ENCODE data around the gene ZNF234. TPM values are rescaled to one million over a fixed set of nuclear protein-coding genes. Genes with fewer than 3 reads are reported as not detected.

The ZNF234 gene
- 14.8 and 15.9 TPM in 2 replicates for total RNA-seq

- Histone ChIP-seq H3K9me3 (ENCODE audit: low read depth, low read length) (no peaks in the 10 kb centered on the region), H3K4me1 (ENCODE audit: insufficient read depth, low read length) (peaks cover 9% of the 10 kb centered on the region), H3K27ac (ENCODE audit: low read depth, low read length) (peak within 1 kb of the TSS; percentile 73), H3K79me2 (ENCODE audit: insufficient read depth, low read length) (peaks cover 12% of the 10 kb centered on the region), H3K4me3 (ENCODE audit: insufficient read depth, low read length) (peak within 1 kb of the TSS; percentile 92), H3K4me2 (ENCODE audit: insufficient read depth, low read length) (peak within 1 kb of the TSS; percentile 97), H3K27me3 (ENCODE audit: insufficient read depth, low read length) (no peaks in the 10 kb centered on the region), H2AFZ (ENCODE audit: low read length) (peak within 1 kb of the TSS; percentile 100), H4K20me1 (ENCODE audit: insufficient read depth, low read length) (no peaks in the 10 kb centered on the region), H3K36me3 (ENCODE audit: insufficient read depth, low read length) (peaks cover 18% of the 10 kb centered on the region)
- no peak for TF ChIP-seq CTCF (IDR thresholded peaks at IDR 0.05; ENCODE audit: extremely low read depth, low read depth, low read length)
- peak; percentile 90 for DNase-seq (ENCODE audit: insufficient read length, low spot score, missing footprints)
These were observed at the start of gene ZNF234 for GRCh38 chr19:44141191-44142058. TSS of gene ZNF234 (plus strand) at chr19:44141554. CDS start at chr19:44144633, 3,079 bp downstream.

DNA sequence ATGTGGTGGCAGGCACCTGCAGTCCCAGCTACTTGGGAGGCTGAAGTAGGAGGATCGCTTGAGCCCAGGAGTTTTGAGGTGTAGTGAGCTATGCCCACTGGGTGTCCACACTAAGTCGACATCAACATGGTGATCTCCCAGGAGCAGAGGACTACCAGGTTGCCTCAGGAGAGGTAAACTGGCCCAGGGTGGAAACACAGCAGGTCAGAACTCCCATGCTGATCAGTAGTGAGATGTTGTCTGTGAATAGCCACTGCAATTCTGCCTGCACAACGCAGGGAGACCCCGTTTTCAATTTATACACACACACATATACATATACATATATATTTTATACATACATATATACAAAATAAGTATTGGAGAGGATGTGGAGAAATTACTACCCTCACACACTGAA, 49.2 kb upstream of the ZNF234 start:
- no peak overlapping the region for H2AFZ ChIP-seq (ENCODE audit: low read length)
- no peaks in the 10 kb centered on the region for H3K9me3 ChIP-seq (ENCODE audit: low read depth, low read length)
- H3K27me3 ChIP-seq (ENCODE audit: insufficient read depth, low read length) = no peaks in the 10 kb centered on the region
- H3K27ac ChIP-seq (ENCODE audit: low read depth, low read length) = no peak overlapping the region
- TF ChIP-seq CTCF (IDR thresholded peaks at IDR 0.05; ENCODE audit: extremely low read depth, low read depth, low read length) = no peak
- H3K36me3 ChIP-seq (ENCODE audit: insufficient read depth, low read length) = no peaks in the 10 kb centered on the region
- no peak overlapping the region for H3K4me3 ChIP-seq (ENCODE audit: insufficient read depth, low read length)
- no peak for DNase-seq (ENCODE audit: insufficient read length, low spot score, missing footprints)
- H4K20me1 ChIP-seq (ENCODE audit: insufficient read depth, low read length) = no peaks in the 10 kb centered on the region
- H3K4me1 ChIP-seq (ENCODE audit: insufficient read depth, low read length) = peaks cover 3% of the 10 kb centered on the region
- H3K79me2 ChIP-seq (ENCODE audit: insufficient read depth, low read length) = peaks cover 21% of the 10 kb centered on the region
- no peak overlapping the region for H3K4me2 ChIP-seq (ENCODE audit: insufficient read depth, low read length)

DNA sequence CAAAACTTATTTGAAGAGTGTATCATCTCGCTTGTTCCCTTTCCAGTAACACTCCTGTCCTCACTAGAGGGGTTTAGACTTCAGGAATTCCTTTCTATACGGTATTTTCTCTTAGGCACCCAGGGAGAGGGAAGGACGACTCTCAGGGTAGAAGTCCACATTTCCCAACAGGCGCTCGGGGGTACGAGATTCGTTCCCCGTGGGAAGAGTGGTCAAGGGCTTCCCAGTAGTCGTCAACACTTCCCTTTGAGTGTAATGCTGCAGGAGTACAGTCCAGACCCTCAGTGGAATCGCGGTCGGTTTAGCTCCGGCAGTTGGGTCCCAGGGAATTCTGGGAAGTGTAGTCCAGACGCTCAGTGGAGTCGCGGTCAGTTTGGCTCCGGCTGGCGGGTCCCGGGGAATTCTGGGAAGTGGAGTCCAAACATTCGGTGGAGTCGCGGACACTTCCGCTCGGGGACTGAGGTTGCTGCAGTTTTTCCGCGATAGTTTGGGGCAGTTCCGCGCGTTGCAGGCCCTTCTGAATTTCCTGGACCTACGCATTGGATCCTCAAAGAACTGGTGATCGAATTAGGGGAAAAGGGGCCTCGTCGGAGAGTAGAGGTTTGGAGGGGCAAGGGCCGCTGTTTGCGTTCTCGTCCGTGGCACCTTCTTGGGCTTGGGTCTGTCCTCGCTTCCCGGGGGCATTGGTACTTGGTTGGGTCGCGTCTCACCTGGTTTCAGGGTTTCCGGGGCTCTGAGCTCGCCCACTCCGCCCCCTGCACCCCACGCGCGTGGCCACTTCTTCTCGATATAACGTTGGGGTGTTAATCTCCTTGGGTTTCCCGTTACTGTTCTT, 47.2 kb upstream of the ZNF234 start, which contains the start of gene ZNF224:
ZNF224 (plus strand) TSS at position 431 of the 835 bp plus-strand sequence. CDS start 3,513 bp downstream, outside the sequence.
- H3K36me3 ChIP-seq (ENCODE audit: insufficient read depth, low read length) = peaks cover 8% of the 10 kb centered on the region
- peak within 1 kb of the TSS; percentile 100 for H2AFZ ChIP-seq (ENCODE audit: low read length)
- no peaks in the 10 kb centered on the region for H3K9me3 ChIP-seq (ENCODE audit: low read depth, low read length)
- peak within 1 kb of the TSS; percentile 99 for H3K4me2 ChIP-seq (ENCODE audit: insufficient read depth, low read length)
- TF ChIP-seq CTCF (IDR thresholded peaks at IDR 0.05; ENCODE audit: extremely low read depth, low read depth, low read length) = no peak
- H3K4me3 ChIP-seq (ENCODE audit: insufficient read depth, low read length) = peak within 1 kb of the TSS; percentile 98
- H4K20me1 ChIP-seq (ENCODE audit: insufficient read depth, low read length) = no peaks in the 10 kb centered on the region
- peaks cover 3% of the 10 kb centered on the region for H3K4me1 ChIP-seq (ENCODE audit: insufficient read depth, low read length)
- peak; percentile 90 for DNase-seq (ENCODE audit: insufficient read length, low spot score, missing footprints)
- no peaks in the 10 kb centered on the region for H3K27me3 ChIP-seq (ENCODE audit: insufficient read depth, low read length)
- H3K27ac ChIP-seq (ENCODE audit: low read depth, low read length) = peak within 1 kb of the TSS; percentile 60
- peaks cover 28% of the 10 kb centered on the region for H3K79me2 ChIP-seq (ENCODE audit: insufficient read depth, low read length)

Measured in osteoblast (primary cell).